AG04450 (cell line): ENCODE data around the gene LYRM4. TPM values are rescaled to one million over a fixed set of nuclear protein-coding genes. Genes with fewer than 3 reads are reported as not detected.

Source experiments
- CTCF ChIA-PET: fragments of 300-600, 350-600 bp; formaldehyde crosslinking; extraction: SDS; loops from one replicate; lab custom pipeline; 2022; ENCODE audit warnings: antibody characterized with exemption, inconsistent platforms; lab: Charles Lee
- POLR2A ChIA-PET: fragments of 350-600 bp; formaldehyde crosslinking; extraction: SDS; loops from one replicate; lab custom pipeline; 2021; ENCODE audit warnings: antibody characterized with exemption, inconsistent platforms; lab: Yijun Ruan, JAX
- DNase-seq: peaks from one replicate; pipeline ENCODE4 v3.0.0-alpha.2; 2011; ENCODE audit warnings: low read depth, low spot score
- H3K27ac ChIP-seq: one replicate; pipeline ENCODE4 v1.5.1; 2012; ENCODE audit warnings: low read depth, low read length, control low read depth
- H3K27me3 ChIP-seq: one replicate; pipeline ENCODE4 v1.6.0; 2012; ENCODE audit warnings: low read length; ENCODE audit not compliant: control insufficient read depth, insufficient read depth
- H3K4me3 ChIP-seq: 2 replicates; pipeline ENCODE4 v1.5.1; 2011; ENCODE audit warnings: mild to moderate bottlenecking, low read depth, low read length, control low read depth
- H3K9me3 ChIP-seq: 2 replicates; pipeline ENCODE4 v1.5.1; 2012; ENCODE audit warnings: low read length; ENCODE audit not compliant: control insufficient read depth, insufficient read depth
- CTCF ChIP-seq: IDR thresholded peaks from 2 replicates; pipeline ENCODE4 v1.5.1; 2011; ENCODE audit warnings: low read depth, low read length, control low read depth, inconsistent platforms
- polyA plus RNA-seq: library from polyadenylated mRNA; depleted of rRNA; stranded (reverse); fragments of >200 nt; gene quantifications from 2 replicates; pipeline ENCODE4 v1.2.3, GENCODE V29; 2011

The LYRM4 gene
- polyA plus RNA-seq, 1 experiment, result 41.4 TPM

- ChIA-PET POLR2A (no interaction called here), CTCF (interaction anchor here (1.2 to 1.4 kb wide), 2 partner anchors 21 to 25 kb away, joined by 3 read pairs; partner anchors contain the start of genes FARS2 and LYRM4)
- Histone ChIP-seq H3K27me3 (no peaks in the 10 kb centered on the region), H3K9me3 (no peaks in the 10 kb centered on the region), H3K4me3 (no peak overlapping the region), H3K27ac (no peak overlapping the region)
- no peak for TF ChIP-seq CTCF
- no peak for DNase-seq
Observed at GRCh38 chr6:5235830-5236229, 24.9 kb downstream of the LYRM4 start.

- TF ChIP-seq CTCF, result no peak
- H3K4me3 ChIP-seq, result no peak overlapping the region
- no peak overlapping the region for H3K27ac ChIP-seq
- POLR2A ChIA-PET, result no interaction called here
- CTCF ChIA-PET, result no interaction called here
- H3K27me3 ChIP-seq, result no peaks in the 10 kb centered on the region
- no peak for DNase-seq
- no peaks in the 10 kb centered on the region for H3K9me3 ChIP-seq
Observed at GRCh38 chr6:5234874-5235273, 25.9 kb downstream of the LYRM4 start.

GRCh38 chr6:5231289-5231688, 29.5 kb downstream of the LYRM4 start:
- TF ChIP-seq CTCF, result no peak
- Histone ChIP-seq H3K27me3 (no peaks in the 10 kb centered on the region), H3K4me3 (no peak overlapping the region), H3K9me3 (no peaks in the 10 kb centered on the region), H3K27ac (no peak overlapping the region)
- ChIA-PET CTCF (no interaction called here), POLR2A (no interaction called here)
- no peak for DNase-seq

- POLR2A ChIA-PET, result no interaction called here
- no peak for TF ChIP-seq CTCF
- Histone ChIP-seq H3K27me3 (no peaks in the 10 kb centered on the region), H3K4me3 (no peak overlapping the region), H3K9me3 (no peaks in the 10 kb centered on the region), H3K27ac (no peak overlapping the region)
- no peak for DNase-seq
- CTCF ChIA-PET, result no interaction called here
Observed at GRCh38 chr6:5230081-5230480, 30.7 kb downstream of the LYRM4 start.

GRCh38 chr6:5229356-5229755, 31.4 kb downstream of the LYRM4 start:
- TF ChIP-seq CTCF, result no peak
- no peak overlapping the region for H3K27ac ChIP-seq
- no peak overlapping the region for H3K4me3 ChIP-seq
- no peak for DNase-seq
- ChIA-PET POLR2A (no interaction called here), CTCF (no interaction called here)
- H3K9me3 ChIP-seq, result no peaks in the 10 kb centered on the region
- no peaks in the 10 kb centered on the region for H3K27me3 ChIP-seq
